Non-pigmented ciliary epithelial cell (primary cell): ENCODE measurements around the gene EEF1A2.
"Not testable (repeated sequence)": the region's sequence is repeated elsewhere in the genome, so short reads cannot be mapped to it uniquely, and the experiment has no call there.

Source experiments
- DNase-seq: peaks from one replicate; pipeline ENCODE4 v3.0.0-alpha.2; 2010; ENCODE audit warnings: low read depth

Gene EEF1A2

DNA sequence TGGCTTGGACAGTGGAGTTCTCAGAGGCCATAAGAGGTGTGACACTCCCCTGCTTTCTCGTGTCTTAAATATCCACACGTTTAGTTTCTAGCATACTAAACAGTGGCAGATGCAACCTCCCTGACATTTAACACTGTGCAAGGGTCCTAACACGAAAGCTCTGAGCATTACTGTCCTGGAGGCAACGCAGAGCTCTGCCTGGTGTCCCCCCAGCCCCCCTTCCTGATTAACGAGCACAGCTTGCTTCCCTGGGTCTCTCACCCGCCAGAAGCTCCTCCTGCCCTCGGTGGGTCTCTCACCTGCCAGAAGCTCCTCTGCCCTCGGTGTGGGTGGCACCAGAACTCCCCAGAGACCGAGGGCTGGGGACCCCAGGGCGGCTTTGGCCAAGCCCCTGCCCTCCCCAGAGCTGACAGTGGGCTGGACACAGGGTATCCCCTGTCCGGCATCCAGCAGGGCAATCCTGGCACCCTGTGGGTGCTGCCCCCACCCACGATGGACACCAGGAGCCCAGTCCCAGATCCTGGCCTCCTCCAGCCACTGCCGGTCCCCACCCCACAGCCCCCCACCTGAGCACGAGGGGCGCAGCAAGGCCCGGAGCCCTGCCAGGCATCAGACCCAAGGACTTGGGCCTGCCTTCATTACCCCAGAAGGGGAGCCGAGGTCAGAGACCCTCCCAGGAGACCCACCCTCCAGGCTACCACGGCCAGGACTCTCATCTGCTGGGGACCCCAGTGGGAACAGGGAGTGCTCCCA is 14.1 kb downstream of the EEF1A2 start:
- no peak for DNase-seq

GRCh38 chr20:63484236-63484635 is 14.6 kb downstream of the EEF1A2 start:
- no peak for DNase-seq

GRCh38 chr20:63483834-63484233 is 15.0 kb downstream of the EEF1A2 start:
- no peak for DNase-seq

GRCh38 chr20:63482021-63482587 is 16.8 kb downstream of the EEF1A2 start:
- DNase-seq = no peak

DNA sequence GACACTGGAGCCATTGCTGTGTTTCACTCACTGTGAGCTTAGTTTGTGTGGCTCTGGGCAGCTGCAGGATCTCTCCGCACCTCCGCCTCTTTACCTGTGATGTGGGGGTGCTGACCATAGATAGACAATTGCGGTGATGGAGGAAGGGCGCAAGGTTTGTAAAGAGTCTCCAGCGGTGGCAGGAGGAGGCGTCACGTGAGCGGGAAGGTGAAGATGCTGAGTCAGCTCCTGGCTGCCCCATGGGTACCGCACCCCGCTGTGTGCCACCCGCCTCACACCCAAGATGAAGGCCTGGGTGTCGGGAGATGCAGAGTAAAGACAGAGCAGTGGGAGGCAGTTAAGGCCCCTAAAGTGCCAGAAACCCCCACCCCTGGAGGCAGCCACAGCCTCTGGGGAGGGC is 17.4 kb downstream of the EEF1A2 start:
- no peak for DNase-seq

DNA sequence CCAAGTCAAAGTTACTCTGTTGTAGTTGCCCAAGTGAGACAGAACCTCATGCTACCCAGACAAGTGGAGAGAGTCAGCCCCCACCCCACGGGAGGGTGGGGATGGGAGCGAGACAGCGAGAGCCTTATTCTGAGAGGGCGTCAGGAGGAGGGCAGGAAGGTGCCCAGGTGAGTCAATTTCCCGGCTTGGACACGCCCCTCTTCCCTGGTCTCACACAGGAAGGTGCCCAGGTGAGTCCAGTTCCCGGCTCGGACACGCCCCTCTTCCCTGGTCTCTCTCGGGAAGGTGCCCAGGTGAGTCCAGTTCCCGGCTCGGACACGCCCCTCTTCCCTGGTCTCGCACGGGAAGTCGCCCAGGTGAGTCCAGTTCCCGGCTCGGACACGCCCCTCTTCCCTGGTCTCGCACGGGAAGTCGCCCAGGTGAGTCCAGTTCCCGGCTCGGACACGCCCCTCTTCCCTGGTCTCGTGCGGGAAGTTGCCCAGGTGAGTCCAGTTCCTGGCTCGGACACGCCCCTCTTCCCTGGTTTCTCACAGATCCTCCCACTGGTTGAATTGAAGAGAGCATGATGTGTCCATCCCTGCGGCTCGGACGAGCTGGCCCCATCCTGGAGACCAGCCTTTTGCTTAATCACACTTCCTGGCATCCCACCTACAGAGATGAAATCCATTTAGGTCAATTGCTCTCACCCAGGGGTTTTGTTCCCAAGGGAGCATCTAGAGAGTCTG is 19.0 kb downstream of the EEF1A2 start:
- not testable (repeated sequence) for DNase-seq

DNA sequence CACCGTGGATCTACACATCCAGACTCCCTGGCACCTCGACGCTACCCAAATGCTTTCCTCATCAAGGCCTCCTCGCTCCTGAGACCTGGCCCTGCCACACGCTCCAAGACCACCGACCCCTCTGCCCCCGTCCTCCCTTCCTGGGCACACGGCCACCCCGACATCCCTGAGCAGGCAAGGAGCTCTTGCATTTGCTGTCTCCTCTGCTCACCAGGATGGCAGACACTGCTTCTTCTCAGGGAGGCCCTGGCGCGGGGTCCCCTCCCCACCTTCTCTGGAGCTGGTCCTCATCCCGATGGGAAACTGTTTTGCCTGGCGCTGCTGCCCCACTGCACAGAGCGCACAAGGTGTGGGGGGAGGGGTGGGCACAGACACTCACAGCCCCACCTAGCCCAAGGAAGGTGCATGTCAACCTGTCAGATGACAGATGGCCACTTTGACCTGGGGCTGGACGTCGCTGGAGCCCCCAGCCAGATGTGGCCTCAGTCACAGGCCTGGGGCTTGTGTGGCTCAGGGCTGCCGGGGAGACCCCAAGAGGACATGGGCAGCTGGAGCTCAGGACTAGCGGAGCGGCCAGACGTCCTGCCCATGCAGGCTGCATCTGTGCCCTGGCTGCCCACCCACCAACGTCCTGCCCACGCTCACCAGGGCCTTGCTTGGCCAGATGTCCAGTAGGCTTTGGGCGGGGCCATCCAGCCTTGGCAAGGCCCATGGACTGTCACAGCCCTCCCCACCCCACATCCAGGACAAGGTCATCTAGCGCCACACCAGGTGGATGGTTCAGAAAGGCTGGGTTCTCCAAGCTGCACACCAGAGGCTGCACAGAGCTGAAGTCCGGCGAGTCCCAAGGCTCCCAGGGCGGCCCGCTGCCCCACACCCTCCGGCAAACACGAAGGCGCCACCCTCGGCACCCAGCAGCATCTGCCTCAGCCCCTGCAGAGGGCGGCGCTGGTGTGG is 20.3 kb downstream of the EEF1A2 start:
- no peak for DNase-seq

DNA sequence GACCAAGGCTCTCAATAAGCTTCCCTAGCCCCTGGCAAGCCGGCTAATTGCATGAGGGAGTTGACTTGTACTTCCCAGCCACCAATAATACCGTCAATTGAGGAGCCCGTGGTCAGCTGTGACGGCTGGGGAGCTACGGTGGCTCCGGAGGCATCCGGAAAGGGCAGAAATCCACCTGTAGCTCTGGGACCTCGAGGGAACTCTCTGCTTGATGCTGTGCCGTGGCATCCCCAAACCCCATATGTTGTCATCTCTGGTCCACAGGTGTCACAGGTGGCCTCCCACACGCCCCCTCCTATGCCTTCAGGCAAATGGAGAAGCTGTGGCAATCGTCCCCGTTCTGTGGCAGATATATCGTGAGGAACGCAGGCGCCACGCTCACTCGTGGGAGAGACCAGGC is 20.9 kb downstream of the EEF1A2 start:
- DNase-seq = no peak

GRCh38 chr20:63477061-63477616 is 21.7 kb downstream of the EEF1A2 start:
- no peak for DNase-seq

DNA sequence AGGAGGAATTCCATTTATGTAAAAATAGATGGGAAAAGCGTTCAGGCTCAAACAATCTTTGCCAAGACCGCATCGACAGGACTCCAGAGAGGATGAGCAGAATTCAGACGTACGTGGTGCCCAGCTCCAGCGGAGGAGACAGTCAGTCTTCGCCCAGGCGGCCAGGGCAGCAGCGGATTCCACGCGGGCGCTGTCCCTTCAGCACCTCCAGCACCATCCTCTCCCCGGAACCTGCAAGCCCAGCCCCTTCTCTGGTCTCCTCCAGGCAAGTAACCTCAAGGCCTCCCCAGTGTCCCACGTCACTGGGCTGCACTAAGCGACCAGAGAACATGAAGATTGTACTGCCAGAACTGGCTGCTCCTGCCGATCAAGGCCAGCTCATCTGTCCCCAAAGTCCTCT is 23.7 kb downstream of the EEF1A2 start:
- DNase-seq = no peak

GRCh38 chr20:63473555-63474449 is 25.1 kb downstream of the EEF1A2 start:
- no peak for DNase-seq

DNA sequence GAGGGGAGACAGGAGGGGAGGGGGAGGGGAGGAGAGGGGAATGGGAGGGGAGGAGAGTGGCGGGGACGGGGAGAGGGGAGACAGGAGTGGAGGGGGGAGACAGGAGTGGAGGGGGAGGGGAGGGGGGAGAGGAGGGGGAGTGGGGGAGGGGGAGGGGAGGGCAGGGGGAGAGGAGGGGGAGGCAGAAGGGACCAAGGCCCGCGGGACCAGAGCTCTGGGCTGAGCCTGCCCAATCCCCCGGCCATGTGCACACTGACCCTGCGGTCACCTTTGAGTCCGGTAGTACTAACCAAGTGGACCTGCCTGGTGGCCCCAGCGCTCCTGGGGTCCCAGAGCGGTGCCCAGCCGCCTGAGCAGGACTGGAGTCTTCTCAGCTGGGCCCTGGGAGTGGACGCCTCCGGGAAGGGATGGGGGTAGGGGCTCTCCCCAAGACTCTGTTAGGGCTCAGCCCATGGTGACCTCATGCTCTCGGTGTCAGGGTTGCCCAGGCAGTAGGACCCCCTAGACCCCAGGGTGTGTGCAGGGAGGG is 26.0 kb downstream of the EEF1A2 start:
- no peak for DNase-seq

GRCh38 chr20:63471981-63472831 is 26.7 kb downstream of the EEF1A2 start, which contains the start of gene KCNQ2:
KCNQ2 (minus strand) TSS chr20:63472655; CDS start chr20:63472463, 192 bp downstream.
- DNase-seq = no peak

GRCh38 chr20:63471717-63471980 is 27.2 kb downstream of the EEF1A2 start:
- no peak for DNase-seq

GRCh38 chr20:63471002-63471716 is 27.7 kb downstream of the EEF1A2 start:
- no peak for DNase-seq

DNA sequence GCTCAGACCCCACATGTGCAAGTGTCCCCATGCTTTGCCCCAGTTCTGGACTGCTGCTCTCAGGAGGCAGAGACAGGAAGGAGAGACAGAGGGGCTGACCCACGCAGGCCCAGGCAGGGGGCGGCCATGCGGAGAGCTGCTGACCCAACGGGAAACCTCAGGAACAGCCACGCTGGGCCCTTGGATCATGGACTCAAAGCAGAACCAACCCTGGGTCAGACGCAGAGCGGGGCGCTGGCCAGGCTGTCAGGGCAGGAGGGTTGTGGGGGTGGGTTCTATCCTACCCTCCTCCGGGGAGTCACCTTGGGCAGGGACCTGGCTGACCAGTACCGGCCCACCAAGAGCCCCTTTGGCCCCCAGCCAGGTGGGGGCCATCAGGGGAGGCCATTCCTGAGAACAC is 28.5 kb downstream of the EEF1A2 start:
- DNase-seq = no peak

- DNase-seq = no peak
These were observed 29.2 kb downstream of the EEF1A2 start for GRCh38 chr20:63469713-63470101.

GRCh38 chr20:63469019-63469712 is 29.7 kb downstream of the EEF1A2 start:
- DNase-seq = no peak
